Effector memory CD8-positive, alpha-beta T cell (primary cell): ENCODE data around the gene KRT34.

Experiments
- ATAC-seq: fragments of 150-1000 bp; cut with Tn5 transposase; replicated peaks from 2 replicates; pipeline ENCODE4 v1.10.0; 2021; ENCODE audit warnings: mild to moderate bottlenecking, moderate library complexity
- DNase-seq, 3 experiments: peaks; one replicate each; pipeline ENCODE4 v3.0.0; 2021
- H3K27ac Mint-ChIP-seq, 2 donors: one replicate each; pipeline ENCODE4 v1.8.0; 2022; ENCODE audit warnings: mild to moderate bottlenecking in 2 of 2, mixed read lengths in 2 of 2, moderate library complexity in 2 of 2
- H3K27me3 Mint-ChIP-seq, 2 donors: one replicate each; pipeline ENCODE4 v1.8.0; 2022; ENCODE audit warnings: mixed read lengths in 2 of 2
- H3K36me3 Mint-ChIP-seq: one replicate; pipeline ENCODE4 v1.8.0; 2022; ENCODE audit warnings: mild to moderate bottlenecking, moderate library complexity, mixed read lengths; ENCODE audit not compliant: insufficient read depth
- H3K4me1 Mint-ChIP-seq, 2 donors: one replicate each; pipeline ENCODE4 v1.8.0; 2022; ENCODE audit warnings: low read depth in 2 of 2, mixed read lengths in 2 of 2
- H3K4me3 Mint-ChIP-seq, 2 donors: one replicate each; pipeline ENCODE4 v1.8.0; 2022; ENCODE audit warnings: mild to moderate bottlenecking in 2 of 2, mixed read lengths in 2 of 2, moderate library complexity in 2 of 2
- H3K9me3 Mint-ChIP-seq, 2 donors: one replicate each; pipeline ENCODE4 v1.8.0; 2022; ENCODE audit warnings: mixed read lengths in 2 of 2

Gene KRT34

DNA sequence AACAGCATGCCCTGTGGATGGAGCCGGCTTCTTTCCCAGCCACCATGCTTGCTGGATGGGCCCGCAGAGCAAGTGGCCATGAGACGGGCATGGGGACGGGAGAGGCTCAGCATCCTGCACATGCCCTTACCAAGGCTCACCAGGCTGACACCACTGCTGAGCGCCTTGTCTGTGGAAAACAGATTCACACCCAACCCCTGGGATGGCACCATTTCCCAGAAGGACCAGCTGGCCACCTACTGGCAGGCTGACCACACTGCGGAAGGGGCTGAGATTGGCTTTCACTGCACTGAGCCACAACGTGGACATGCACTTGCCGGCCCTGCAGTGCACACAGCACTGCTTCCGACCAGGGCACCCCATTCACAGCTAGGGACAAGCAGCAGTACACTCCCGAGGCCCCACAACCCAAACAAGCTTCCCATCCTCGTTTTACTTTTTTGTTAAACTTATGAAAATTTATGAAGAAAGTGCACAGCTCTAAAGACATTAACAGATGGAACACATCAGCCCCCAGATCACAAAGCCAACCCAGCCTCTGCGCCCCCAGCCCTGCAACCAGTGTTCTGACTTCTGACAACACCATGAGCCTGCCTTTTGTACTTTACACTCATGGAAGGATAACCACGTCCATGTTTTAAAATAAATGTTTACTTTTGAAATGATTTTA, 52.7 kb downstream of the KRT34 start:
- H3K27me3 Mint-ChIP-seq = no peaks in the 10 kb centered on the region
- no peak for ATAC-seq
- H3K4me3 Mint-ChIP-seq = no peak overlapping the region
- H3K4me1 Mint-ChIP-seq = peaks cover 18 to 46% of the 10 kb centered on the region in 2 donors
- no peaks in the 10 kb centered on the region for H3K9me3 Mint-ChIP-seq
- H3K27ac Mint-ChIP-seq = no peak overlapping the region
- DNase-seq = no peak
- H3K36me3 Mint-ChIP-seq = no peaks in the 10 kb centered on the region

DNA sequence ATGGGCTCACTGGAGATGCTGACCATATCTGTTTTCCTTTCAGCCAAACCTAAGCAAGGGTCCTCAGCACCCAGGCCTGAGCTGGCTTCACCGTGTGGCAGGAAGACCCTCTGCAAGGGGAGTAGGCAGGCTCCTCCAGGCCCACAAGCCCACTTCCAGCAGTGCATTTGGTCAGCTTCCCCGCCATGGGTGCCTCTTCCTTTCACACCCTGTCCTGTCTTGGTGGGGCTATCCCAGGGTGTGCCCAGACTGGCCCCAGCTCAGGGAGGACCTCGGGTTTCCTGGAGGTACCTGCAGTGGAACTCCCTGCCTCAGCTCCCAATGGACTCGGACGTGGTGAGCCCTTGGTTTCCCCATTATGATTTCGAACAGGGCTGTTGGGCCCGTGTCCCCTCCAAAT, 53.9 kb downstream of the KRT34 start:
- no peaks in the 10 kb centered on the region for H3K36me3 Mint-ChIP-seq
- H3K4me3 Mint-ChIP-seq = no peak overlapping the region
- H3K27ac Mint-ChIP-seq = peak overlapping the region in 1 of 2 donors; percentile 20
- no peak for DNase-seq
- no peak for ATAC-seq
- peaks cover 15 to 46% of the 10 kb centered on the region in 2 donors for H3K4me1 Mint-ChIP-seq
- no peaks in the 10 kb centered on the region for H3K27me3 Mint-ChIP-seq
- no peaks in the 10 kb centered on the region for H3K9me3 Mint-ChIP-seq
